ENCODE results near the gene ZBTB4.

The ZBTB4 gene, protein sequence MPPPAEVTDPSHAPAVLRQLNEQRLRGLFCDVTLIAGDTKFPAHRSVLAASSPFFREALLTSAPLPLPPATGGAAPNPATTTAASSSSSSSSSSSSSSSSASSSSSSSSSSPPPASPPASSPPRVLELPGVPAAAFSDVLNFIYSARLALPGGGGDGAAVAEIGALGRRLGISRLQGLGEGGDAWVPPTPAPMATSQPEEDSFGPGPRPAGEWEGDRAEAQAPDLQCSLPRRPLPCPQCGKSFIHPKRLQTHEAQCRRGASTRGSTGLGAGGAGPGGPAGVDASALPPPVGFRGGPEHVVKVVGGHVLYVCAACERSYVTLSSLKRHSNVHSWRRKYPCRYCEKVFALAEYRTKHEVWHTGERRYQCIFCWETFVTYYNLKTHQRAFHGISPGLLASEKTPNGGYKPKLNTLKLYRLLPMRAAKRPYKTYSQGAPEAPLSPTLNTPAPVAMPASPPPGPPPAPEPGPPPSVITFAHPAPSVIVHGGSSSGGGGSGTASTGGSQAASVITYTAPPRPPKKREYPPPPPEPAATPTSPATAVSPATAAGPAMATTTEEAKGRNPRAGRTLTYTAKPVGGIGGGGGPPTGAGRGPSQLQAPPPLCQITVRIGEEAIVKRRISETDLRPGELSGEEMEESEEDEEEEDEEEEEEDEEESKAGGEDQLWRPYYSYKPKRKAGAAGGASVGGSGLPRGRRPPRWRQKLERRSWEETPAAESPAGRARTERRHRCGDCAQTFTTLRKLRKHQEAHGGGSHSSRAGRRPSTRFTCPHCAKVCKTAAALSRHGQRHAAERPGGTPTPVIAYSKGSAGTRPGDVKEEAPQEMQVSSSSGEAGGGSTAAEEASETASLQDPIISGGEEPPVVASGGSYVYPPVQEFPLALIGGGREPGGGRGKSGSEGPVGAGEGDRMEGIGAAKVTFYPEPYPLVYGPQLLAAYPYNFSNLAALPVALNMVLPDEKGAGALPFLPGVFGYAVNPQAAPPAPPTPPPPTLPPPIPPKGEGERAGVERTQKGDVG
- total RNA-seq, result 167 to 177 reads per million in 2 donors

DNA sequence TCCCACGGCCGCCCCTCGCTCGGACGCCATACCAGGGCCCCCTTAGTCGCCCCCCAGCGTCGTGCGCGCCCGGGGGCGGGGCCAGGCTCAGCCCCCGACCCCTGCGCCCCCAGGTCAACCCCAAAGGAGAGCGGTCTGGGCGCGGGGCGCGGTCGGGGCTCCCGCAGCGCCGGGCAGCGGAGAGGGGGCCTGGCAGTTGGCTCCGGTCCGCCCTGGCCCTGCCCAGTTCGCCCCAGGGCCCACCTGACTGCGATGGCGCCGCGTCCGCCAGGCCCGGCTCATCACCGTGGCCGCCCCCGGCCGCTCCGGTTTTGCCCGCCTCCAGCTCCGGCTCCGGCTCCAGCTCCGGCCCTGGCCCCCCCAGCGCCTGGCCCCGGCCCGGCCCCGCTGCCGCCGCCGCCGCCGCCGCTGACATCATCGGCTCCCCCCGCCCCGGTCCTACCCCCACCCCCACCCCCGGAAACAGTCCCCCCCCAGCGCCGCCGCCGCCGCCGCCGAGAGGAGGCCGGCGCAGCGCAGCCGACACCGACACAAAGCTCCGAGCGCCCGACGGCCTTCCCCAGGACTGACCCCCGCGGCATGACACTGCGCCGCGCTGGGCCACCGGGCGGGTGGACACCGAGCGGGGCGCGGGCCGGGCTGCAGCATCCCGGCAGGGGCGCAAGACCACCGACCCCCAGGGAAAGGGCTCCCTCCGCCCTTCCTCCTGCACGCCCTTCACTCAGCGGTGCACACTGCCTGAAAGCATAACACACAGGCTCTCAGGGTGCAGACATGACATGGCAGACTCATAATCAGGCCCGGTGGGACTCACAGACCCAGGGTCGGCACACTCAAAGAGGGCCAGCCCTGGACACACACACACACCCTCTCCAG lies at the start of gene ZBTB4:
Gene ZBTB4 (minus strand): TSS at position 419 of the 876 bp plus-strand sequence. CDS start 12,830 bp downstream, outside the sequence.
- DNase-seq, result peak; percentile 69

DNA sequence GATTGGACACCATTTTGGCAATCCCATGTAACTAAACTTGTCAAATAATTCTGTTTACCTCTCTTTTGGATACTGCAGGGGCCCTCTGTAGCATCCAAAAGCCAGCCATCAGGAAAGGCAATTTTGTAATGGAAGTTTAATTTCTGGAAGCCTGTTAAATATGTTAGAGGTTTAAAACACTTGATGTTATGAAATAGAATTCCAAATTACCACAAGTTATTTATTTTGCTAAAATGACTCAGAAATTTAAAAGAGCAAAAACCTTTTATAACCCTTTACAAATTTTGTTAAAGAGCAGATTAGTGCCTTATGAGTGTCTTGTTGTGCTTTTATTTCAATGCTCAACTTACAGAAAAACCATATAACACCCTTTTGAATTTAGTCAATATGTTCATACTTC lies 49.4 kb upstream of the ZBTB4 start:
- DNase-seq, result no peak

GRCh38 chr17:7523033-7523432 lies 43.6 kb upstream of the ZBTB4 start:
- no peak for DNase-seq

DNA sequence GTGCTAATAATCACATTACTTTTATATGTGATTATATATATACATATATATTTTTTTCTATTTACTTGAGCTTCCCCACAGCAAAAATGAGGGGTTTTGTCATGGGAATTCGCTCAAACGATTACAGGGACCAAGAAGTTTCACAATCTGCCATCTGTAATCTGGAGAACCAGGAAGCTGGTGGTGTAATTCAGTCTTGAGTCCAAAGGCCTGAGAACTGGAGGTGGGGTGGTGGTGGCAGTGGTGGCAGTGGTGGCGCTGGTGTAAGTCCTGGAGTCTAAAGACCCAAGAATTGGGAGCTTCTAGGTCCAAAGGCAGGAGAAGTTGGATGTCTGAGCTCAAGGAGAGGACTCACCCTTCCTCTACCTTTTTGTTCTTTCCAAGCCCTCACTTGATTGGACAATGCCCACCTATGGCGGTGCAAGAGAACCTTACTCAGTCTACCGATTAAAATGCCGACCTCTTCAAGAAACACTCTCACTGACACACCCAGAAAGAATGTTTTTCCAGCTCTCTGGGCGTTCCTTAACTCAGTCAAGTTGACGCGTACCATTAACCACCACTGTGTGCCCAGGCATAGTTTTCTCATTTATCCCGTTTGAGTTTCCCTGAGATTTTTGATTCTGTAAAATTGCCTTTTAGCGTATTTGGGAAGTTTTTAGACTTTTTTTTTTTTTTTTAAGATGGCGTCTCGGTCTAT lies 36.6 kb upstream of the ZBTB4 start:
- DNase-seq, result no peak

GRCh38 chr17:7513850-7514419 lies 34.5 kb upstream of the ZBTB4 start:
- DNase-seq, result no peak

DNA sequence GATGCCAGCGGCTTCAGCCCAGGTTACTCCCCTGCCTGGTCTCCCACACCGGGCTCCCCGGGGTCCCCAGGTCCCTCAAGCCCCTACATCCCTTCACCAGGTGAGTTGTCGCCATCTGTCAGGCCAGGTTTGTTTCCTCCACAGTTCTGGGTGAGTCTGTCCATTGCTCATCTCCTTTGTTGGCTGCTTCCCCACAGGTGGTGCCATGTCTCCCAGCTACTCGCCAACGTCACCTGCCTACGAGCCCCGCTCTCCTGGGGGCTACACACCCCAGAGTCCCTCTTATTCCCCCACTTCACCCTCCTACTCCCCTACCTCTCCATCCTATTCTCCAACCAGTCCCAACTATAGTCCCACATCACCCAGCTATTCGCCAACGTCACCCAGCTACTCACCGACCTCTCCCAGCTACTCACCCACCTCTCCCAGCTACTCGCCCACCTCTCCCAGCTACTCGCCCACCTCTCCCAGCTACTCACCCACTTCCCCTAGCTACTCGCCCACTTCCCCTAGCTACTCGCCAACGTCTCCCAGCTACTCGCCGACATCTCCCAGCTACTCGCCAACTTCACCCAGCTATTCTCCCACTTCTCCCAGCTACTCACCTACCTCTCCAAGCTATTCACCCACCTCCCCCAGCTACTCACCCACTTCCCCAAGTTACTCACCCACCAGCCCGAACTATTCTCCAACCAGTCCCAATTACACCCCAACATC lies 33.6 kb upstream of the ZBTB4 start:
- DNase-seq, result no peak

- no peak for DNase-seq
These were observed 32.7 kb upstream of the ZBTB4 start for GRCh38 chr17:7512105-7512504.

DNA sequence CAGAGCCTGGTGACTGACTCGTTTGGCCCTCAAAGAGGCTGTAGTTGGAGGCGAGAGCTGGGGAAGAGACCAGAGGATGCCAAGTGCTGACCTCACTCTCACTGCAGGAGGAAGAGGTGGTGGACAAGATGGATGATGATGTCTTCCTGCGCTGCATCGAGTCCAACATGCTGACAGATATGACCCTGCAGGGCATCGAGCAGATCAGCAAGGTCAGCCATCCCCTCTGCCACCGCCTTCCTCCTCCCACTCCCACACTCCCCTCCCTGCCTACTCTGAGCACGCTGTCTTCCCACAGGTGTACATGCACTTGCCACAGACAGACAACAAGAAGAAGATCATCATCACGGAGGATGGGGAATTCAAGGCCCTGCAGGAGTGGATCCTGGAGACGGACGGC lies 31.7 kb upstream of the ZBTB4 start:
- no peak for DNase-seq

- DNase-seq, result no peak
These were observed 30.5 kb upstream of the ZBTB4 start for GRCh38 chr17:7509937-7510336.

DNA sequence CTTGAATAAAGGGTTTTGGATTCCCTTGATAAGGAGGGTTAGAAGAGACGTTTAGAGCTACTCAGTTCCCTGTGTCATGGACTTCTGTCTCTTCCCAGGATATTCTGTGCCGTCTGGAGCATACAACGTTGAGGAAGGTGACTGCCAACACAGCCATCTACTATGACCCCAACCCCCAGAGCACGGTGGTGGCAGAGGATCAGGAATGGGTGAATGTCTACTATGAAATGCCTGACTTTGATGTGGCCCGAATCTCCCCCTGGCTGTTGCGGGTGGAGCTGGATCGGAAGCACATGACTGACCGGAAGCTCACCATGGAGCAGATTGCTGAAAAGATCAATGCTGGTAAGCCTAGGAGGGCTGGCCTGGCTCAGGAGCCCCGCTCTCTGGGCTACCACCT lies 29.4 kb upstream of the ZBTB4 start:
- no peak for DNase-seq

DNA sequence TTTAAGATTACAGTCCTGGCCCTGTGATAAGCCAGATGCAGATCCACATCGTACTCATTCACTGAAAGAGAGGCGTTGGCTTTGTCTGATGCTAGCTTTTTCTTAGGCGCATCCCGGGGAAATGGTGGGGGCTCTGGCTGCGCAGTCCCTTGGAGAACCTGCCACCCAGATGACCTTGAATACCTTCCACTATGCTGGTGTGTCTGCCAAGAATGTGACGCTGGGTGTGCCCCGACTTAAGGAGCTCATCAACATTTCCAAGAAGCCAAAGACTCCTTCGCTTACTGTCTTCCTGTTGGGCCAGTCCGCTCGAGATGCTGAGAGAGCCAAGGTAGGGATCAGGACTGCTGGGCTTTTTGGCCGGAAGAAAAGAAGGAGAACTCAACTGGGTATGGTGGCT lies 28.7 kb upstream of the ZBTB4 start:
- DNase-seq, result no peak

DNA sequence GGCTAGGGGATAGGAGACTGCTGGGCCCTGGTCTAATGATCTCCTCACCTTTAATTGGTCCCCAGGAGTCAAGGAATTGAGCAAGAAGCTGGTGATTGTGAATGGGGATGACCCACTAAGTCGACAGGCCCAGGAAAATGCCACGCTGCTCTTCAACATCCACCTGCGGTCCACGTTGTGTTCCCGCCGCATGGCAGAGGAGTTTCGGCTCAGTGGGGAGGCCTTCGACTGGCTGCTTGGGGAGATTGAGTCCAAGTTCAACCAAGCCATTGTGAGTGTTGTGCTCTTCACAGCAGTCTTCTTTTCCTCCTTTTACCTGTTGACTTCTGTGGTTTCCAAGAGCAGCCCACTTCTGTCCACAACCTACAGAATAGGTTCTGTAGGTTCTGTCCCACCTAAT lies 24.1 kb upstream of the ZBTB4 start:
- no peak for DNase-seq

- DNase-seq, result no peak
These were observed 23.6 kb upstream of the ZBTB4 start for GRCh38 chr17:7502987-7503386.

DNA sequence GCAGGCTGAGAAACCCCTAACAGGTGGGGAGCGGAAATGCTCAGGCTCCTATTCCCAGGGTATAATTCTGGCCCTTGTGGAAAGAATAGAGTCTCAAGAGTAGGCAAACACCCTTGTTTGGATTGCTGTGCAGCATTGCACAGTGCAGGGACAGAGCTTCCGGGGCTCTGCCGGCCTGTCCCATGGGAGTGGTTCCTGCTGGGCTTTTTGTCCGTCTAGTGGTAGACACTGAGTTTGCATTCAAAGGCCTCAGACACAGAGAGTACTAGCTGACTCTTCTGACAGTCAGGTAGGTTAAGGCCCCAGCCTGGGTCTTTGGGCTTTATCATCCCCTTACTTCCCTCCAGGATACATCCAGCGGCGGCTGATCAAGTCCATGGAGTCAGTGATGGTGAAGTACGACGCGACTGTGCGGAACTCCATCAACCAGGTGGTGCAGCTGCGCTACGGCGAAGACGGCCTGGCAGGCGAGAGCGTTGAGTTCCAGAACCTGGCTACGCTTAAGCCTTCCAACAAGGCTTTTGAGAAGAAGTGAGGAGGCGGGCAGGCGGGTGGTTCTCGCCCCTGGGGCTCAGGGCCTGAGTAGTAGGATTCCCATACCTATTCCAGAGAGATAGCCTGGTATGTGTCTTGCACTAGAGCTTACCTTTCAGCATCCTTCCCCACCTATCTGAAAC lies 22.9 kb upstream of the ZBTB4 start:
- no peak for DNase-seq

DNA sequence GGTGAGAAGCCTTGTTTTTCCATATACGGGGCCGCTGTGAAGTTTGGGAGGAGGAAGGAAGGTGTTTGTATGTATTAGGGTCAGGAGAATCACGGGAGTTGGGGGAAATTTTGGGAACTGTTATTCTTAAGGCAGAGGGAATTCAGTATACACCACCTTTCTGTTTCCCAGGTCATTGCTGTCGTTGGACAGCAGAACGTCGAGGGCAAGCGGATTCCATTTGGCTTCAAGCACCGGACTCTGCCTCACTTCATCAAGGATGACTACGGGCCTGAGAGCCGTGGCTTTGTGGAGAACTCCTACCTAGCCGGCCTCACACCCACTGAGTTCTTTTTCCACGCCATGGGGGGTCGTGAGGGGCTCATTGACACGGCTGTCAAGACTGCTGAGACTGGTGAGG lies 22.3 kb upstream of the ZBTB4 start:
- no peak for DNase-seq

GRCh38 chr17:7499161-7499560 lies 19.7 kb upstream of the ZBTB4 start:
- no peak for DNase-seq

- DNase-seq, result no peak
These were observed 18.2 kb upstream of the ZBTB4 start for GRCh38 chr17:7497636-7498035.

GRCh38 chr17:7497228-7497627 lies 17.8 kb upstream of the ZBTB4 start:
- no peak for DNase-seq

- no peak for DNase-seq
These were observed 17.2 kb upstream of the ZBTB4 start for GRCh38 chr17:7496470-7497183.

All from activated gamma-delta T cell (primary cell).